Breast epithelium (tissue), 4 donors: Measurements from ENCODE around the gene MGAT2. TPM values are rescaled to one million over a fixed set of nuclear protein-coding genes. Genes with fewer than 3 reads are reported as not detected.
"Not testable (repeated sequence)": the region's sequence is repeated elsewhere in the genome, so short reads cannot be mapped to it uniquely, and the experiment has no call there.

Experiments used
- DNase-seq, 2 donors: peaks; one replicate each; pipeline ENCODE4 v3.0.0-alpha.2; 2019; ENCODE audit warnings: low spot score in 2 of 2
- H3K27ac ChIP-seq, 2 donors: fragments of 200-600 bp; sonication (generic) in 1 of 2; one replicate each; pipeline ENCODE4 v1.5.1; 2016 to 2019; ENCODE audit warnings: mild to moderate bottlenecking in 1 of 2
- H3K27me3 ChIP-seq, 2 donors: fragments of 200-600 bp; sonication (generic) in 1 of 2; one replicate each; pipeline versions ENCODE4 v1.5.1 to v1.6.0; 2017 to 2019; ENCODE audit warnings: control low read depth in 1 of 2, mild to moderate bottlenecking in 1 of 2
- H3K36me3 ChIP-seq: fragments of 200-600 bp; one replicate; pipeline ENCODE4 v1.5.1; 2019
- H3K4me1 ChIP-seq, 2 donors: fragments of 200-600 bp; sonication (generic); one replicate each; pipeline ENCODE4 v1.5.1; 2016 to 2019; ENCODE audit warnings: control low read depth in 1 of 2
- H3K4me3 ChIP-seq, 3 donors: fragments of 200-600 bp; sonication (generic); 1 replicate in 2 of 3; 2 replicates in 1 of 3; pipeline ENCODE4 v1.5.1; 2016 to 2019; ENCODE audit warnings: mild to moderate bottlenecking in 3 of 3, moderate library complexity in 2 of 3
- H3K9me3 ChIP-seq, 2 donors: fragments of 200-600 bp; sonication (generic) in 1 of 2; one replicate each; pipeline ENCODE4 v1.5.1; 2016 to 2019; ENCODE audit warnings: control low read depth in 1 of 2
- POLR2A ChIP-seq: fragments of 450-650 bp; IDR thresholded peaks from one replicate; pipeline ENCODE4 v1.6.1; 2016; ENCODE audit warnings: antibody characterized with exemption, mild to moderate bottlenecking, moderate library complexity
- POLR2AphosphoS5 ChIP-seq, 3 donors: sonication (generic); formaldehyde crosslinking; IDR thresholded peaks; one replicate each; pipeline ENCODE4 v1.6.1; 2017; ENCODE audit warnings: antibody characterized with exemption in 3 of 3
- intact Hi-C: fragments of 100-400 bp; cut with DNase I; formaldehyde crosslinking; loops from one replicate; pipeline ENCODE4 v1.15.1; 2023; ENCODE audit warnings: low total_unique reads
- total RNA-seq, 3 donors: library from RNA; depleted of rRNA; stranded (reverse); fragments of >200 nt; gene quantifications; one replicate each; pipeline ENCODE4 v1.1.0, GENCODE V29; 2016
- TF ChIP-seq, protein P1 (sequence below), 3 donors: fragments of 450-650 bp; IDR thresholded peaks; one replicate each; pipeline ENCODE4 v1.5.1; 2016 to 2017; ENCODE audit warnings: antibody characterized with exemption in 3 of 3, mild to moderate bottlenecking in 3 of 3, moderate library complexity in 3 of 3

MGAT2 gene
- total RNA-seq, 3 donors from 2014 or later, result 21.6 to 24.9 (median 22.1) TPM

DNA sequence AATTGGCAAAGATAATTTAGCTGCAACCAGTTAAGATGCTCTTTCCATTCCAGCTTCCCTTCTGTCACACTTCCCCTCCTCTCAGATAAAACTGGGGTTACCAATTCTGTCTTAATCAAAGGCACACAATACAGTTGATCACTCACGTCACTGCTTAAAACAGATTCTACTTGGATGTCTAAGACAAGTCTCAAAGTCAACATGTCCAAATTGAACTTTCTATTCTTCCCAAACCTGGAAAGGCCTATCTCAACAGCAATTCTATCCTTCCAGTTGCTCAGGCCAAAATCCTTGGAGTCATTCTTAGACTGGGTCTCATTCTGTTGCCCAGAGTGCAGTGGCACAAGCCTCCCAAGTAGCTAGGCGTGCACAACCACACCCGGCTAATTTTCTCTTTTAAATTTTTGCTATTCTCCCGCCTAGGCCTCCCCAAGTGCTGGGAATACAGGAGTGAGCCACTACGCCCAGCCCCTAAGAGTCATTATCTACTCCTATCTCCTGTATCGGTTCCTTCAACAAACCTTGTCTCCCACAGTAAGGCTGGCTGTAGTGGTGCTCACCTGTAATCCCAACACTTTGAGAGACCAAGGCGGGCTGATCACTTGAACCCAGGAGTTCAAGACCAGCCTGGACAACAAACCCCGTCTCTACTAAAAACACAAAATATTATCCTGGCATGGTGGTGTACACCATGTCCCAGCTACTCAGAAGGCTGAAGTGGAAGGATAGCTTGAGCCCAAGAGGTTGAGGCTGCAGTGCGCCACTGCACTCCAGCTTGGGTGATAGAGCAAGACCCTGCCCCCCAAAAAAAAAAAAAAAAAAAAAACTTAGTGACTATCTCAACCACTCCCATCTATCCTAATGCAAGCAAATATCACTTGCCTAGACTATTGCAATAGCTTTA lies 39.1 kb upstream of the MGAT2 start:
- intact Hi-C loops, result no loop called here
- Histone ChIP-seq H3K4me3 (no peak overlapping the region), H3K36me3 (peaks cover 4% of the 10 kb centered on the region), H3K4me1 (peaks cover 0 to 8% of the 10 kb centered on the region in 2 donors), H3K9me3 (no peaks in the 10 kb centered on the region), H3K27ac (no peak overlapping the region), H3K27me3 (no peaks in the 10 kb centered on the region)
- DNase-seq, result no peak
- TF ChIP-seq, protein P1, sequence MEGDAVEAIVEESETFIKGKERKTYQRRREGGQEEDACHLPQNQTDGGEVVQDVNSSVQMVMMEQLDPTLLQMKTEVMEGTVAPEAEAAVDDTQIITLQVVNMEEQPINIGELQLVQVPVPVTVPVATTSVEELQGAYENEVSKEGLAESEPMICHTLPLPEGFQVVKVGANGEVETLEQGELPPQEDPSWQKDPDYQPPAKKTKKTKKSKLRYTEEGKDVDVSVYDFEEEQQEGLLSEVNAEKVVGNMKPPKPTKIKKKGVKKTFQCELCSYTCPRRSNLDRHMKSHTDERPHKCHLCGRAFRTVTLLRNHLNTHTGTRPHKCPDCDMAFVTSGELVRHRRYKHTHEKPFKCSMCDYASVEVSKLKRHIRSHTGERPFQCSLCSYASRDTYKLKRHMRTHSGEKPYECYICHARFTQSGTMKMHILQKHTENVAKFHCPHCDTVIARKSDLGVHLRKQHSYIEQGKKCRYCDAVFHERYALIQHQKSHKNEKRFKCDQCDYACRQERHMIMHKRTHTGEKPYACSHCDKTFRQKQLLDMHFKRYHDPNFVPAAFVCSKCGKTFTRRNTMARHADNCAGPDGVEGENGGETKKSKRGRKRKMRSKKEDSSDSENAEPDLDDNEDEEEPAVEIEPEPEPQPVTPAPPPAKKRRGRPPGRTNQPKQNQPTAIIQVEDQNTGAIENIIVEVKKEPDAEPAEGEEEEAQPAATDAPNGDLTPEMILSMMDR (IDR thresholded peaks at IDR 0.05), result no peak
- TF ChIP-seq POLR2A (no peak), POLR2AphosphoS5 (IDR thresholded peaks at IDR 0.05) (no peak)

DNA sequence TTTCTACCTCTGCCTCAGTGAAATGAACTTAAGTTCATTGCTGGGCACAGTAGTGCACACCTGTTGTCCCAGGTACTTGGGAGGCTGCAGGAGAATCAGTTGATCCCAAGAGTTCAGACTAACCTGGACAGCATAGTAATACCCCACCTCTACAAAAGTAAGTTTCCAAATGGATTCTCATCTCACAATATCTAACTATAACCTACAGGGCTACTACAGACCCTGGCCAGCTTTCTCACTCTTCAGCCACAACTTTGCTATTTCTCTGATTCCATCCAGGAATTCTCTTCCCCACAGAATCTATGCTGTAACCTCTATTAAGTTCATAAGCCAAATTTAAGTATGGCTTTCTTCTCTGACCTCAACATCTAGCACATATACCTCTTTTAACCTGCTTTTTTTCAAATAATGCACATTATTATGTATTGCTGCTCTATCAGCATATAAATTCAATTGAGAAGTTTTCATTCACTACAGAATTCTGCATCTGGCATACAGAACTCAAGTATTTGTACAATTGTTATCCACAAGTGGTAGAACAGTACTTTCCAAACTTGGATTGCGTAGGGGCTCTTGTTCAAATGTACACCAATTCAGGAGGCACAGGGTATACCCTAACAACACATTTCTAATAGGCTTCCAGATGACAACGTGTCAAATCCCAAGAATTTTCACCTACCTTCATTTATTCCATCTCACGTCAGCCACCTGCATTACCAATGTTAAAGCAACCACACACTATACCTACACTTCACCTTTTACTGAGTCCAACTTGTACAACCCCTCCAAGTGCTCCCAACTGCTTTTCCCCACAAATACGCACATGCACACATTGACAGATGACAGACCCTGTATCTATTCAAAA lies 38.3 kb upstream of the MGAT2 start:
- no peak for DNase-seq
- no peaks in the 10 kb centered on the region for H3K27me3 ChIP-seq
- intact Hi-C loops, result no loop called here
- no peak for TF ChIP-seq POLR2AphosphoS5 (IDR thresholded peaks at IDR 0.05)
- no peak for TF ChIP-seq POLR2A
- TF ChIP-seq, protein P1 (IDR thresholded peaks at IDR 0.05), result no peak
- H3K36me3 ChIP-seq, result peaks cover 4% of the 10 kb centered on the region
- no peak overlapping the region for H3K4me3 ChIP-seq
- no peak overlapping the region for H3K27ac ChIP-seq
- no peaks in the 10 kb centered on the region for H3K9me3 ChIP-seq
- peaks cover 0 to 8% of the 10 kb centered on the region in 2 donors for H3K4me1 ChIP-seq

DNA sequence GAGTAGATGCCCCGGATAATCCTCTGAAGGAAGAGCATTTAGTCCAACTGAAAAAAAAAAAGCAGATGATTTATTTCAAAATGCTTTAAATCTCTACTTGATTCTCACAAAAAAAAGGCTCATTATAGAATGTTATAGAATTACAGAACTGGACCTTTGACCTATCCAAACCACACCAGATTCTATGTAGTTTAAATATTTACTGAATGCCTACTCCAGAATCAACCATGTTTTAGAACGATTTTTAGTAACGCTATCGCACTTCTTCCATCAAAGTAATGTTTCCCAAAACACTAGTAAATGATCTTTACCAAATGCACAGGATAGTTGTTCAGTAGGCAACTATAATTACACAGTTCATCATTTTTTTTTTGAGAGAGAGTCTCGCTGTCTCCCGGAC lies 37.0 kb upstream of the MGAT2 start:
- H3K27ac ChIP-seq, result no peak overlapping the region
- H3K4me1 ChIP-seq, result peaks cover 0 to 8% of the 10 kb centered on the region in 2 donors
- no peaks in the 10 kb centered on the region for H3K9me3 ChIP-seq
- no peaks in the 10 kb centered on the region for H3K27me3 ChIP-seq
- H3K4me3 ChIP-seq, result peak overlapping the region in 1 of 3 donors; percentile 26
- no peak for DNase-seq
- H3K36me3 ChIP-seq, result peaks cover 4% of the 10 kb centered on the region
- TF ChIP-seq POLR2A, result no peak
- TF ChIP-seq, protein P1 (IDR thresholded peaks at IDR 0.05), result no peak
- TF ChIP-seq POLR2AphosphoS5 (IDR thresholded peaks at IDR 0.05), result no peak
- intact Hi-C loops, result no loop called here

DNA sequence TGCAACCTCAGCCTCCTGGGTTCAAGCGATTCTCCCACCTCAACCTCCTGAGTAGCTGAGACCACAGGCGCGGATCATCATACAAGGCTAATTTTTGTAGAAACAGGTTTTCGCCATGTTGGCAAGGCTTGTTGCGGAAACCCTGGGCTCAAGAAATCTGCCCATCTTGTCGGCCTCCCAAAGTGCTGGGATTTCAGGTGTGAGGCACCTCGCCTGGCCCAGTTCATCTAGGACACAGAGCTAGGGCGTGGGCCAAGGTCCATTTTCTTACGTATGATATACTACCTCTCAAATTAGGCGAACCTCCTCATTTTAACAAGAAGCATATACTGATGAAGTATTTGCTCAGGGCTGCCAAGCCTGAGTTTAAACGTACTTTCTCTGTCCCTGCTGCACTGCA lies 36.5 kb upstream of the MGAT2 start:
- intact Hi-C loops, result no loop called here
- Histone ChIP-seq H3K9me3 (no peaks in the 10 kb centered on the region), H3K27me3 (no peaks in the 10 kb centered on the region), H3K36me3 (peaks cover 4% of the 10 kb centered on the region), H3K4me1 (peaks cover 0 to 8% of the 10 kb centered on the region in 2 donors), H3K4me3 (peak overlapping the region in 1 of 3 donors; percentile 26), H3K27ac (peak overlapping the region in 1 of 2 donors; percentile 13)
- TF ChIP-seq, protein P1 (IDR thresholded peaks at IDR 0.05), result no peak
- DNase-seq, result no peak

DNA sequence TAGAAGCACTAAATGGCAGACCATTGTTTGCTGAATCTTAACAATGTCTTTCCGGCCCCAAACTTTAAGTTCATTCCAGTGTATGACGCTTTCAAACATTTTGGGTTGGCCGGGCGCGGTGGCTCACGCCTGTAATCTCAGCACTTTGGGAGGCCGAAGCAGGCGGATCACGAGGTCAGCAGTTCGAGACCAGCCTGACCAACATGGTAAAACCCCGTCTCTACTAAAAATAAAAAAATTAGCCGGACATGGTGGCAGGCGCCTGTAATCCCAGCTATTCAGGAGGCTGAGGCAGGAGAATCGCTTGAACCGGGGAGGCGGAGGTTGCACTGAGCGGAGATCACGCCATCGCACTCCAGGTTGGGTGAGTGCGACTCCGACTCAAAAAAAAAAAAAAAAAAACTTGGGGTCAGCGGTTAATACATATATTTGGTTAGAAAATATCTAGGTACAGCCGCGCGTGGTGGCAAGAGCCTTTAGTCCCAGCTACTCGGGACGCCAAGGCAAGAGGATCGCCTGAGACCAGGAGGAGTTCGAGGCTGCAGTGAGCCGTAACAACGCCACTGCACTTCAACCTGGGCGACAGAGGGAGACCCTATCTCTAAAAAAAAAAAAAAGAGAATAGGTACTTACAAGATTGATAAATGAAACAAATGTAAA lies 35.5 kb upstream of the MGAT2 start:
- DNase-seq, H3K4me1 ChIP-seq, H3K36me3 ChIP-seq, H3K27me3 ChIP-seq, intact Hi-C loops, H3K9me3 ChIP-seq: not testable (repeated sequence)
- Histone ChIP-seq H3K27ac (peak overlapping the region in 1 of 2 donors; percentile 97), H3K4me3 (peak overlapping the region; percentile 68 to 96 (median 75))
